Measurements from ENCODE around the gene C1QTNF4. TPM values are rescaled to one million over a fixed set of nuclear protein-coding genes. Genes with fewer than 3 reads are reported as not detected.

Gene C1QTNF4
- total RNA-seq, 1 donor from 2014 or later, result not detected

GRCh38 chr11:47589977-47590861 is 4.0 kb downstream of the C1QTNF4 start:
- intact Hi-C loops (cut with micrococcal nuclease), result no loop called here
- Mint-ChIP-seq H3K27me3 (peaks cover 24% of the 10 kb centered on the region), H3K4me3 (no peak overlapping the region)

GRCh38 chr11:47589584-47589976 is 4.6 kb downstream of the C1QTNF4 start:
- no peak overlapping the region for H3K4me3 Mint-ChIP-seq
- ChIA-PET CTCF (no interaction called here), POLR2A (no interaction called here)
- intact Hi-C loops (cut with micrococcal nuclease), result no loop called here
- peaks cover 19% of the 10 kb centered on the region for H3K27me3 Mint-ChIP-seq
- TF ChIP-seq CTCF (IDR thresholded peaks at IDR 0.05), result no peak
- H3K4me1 Mint-ChIP-seq, result peaks cover 17% of the 10 kb centered on the region
- H3K36me3 Mint-ChIP-seq (ENCODE audit: low read depth), result peaks cover 6% of the 10 kb centered on the region
- H3K27ac Mint-ChIP-seq, result no peak overlapping the region
- DNase-seq (no peak), ATAC-seq (ENCODE audit: low read depth) (no peak)
- no peaks in the 10 kb centered on the region for H3K9me3 Mint-ChIP-seq

More at GRCh38 chr11:47589977-47590861, 4.0 kb downstream of the C1QTNF4 start:
- ATAC-seq (ENCODE audit: low read depth) (no peak), DNase-seq (no peak)
- ChIA-PET CTCF (no interaction called here), POLR2A (no interaction called here)
- TF ChIP-seq CTCF (IDR thresholded peaks at IDR 0.05), result no peak
- Mint-ChIP-seq H3K4me1 (peaks cover 17% of the 10 kb centered on the region), H3K9me3 (no peaks in the 10 kb centered on the region), H3K27ac (no peak overlapping the region), H3K36me3 (ENCODE audit: low read depth) (no peaks in the 10 kb centered on the region)

- Mint-ChIP-seq H3K4me3 (no peak overlapping the region), H3K27me3 (peaks cover 16% of the 10 kb centered on the region), H3K27ac (no peak overlapping the region), H3K36me3 (ENCODE audit: low read depth) (peaks cover 11% of the 10 kb centered on the region), H3K4me1 (peaks cover 15% of the 10 kb centered on the region), H3K9me3 (no peaks in the 10 kb centered on the region)
- no peak for DNase-seq
- ATAC-seq (ENCODE audit: low read depth), result no peak
- no peak for TF ChIP-seq CTCF (IDR thresholded peaks at IDR 0.05)
- ChIA-PET POLR2A (no interaction called here), CTCF (no interaction called here)
- intact Hi-C loops (cut with micrococcal nuclease), result no loop called here
Observed at GRCh38 chr11:47589118-47589517, 5.1 kb downstream of the C1QTNF4 start.

GRCh38 chr11:47587723-47588326 is 6.4 kb downstream of the C1QTNF4 start:
- Mint-ChIP-seq H3K4me1 (peaks cover 6% of the 10 kb centered on the region), H3K9me3 (no peaks in the 10 kb centered on the region), H3K27ac (no peak overlapping the region), H3K36me3 (ENCODE audit: low read depth) (peaks cover 24% of the 10 kb centered on the region), H3K27me3 (peaks cover 6% of the 10 kb centered on the region), H3K4me3 (no peak overlapping the region)
- DNase-seq (no peak), ATAC-seq (ENCODE audit: low read depth) (no peak)
- intact Hi-C loops (cut with micrococcal nuclease), result no loop called here
- POLR2A ChIA-PET, result no interaction called here
- CTCF ChIA-PET, result no interaction called here
- TF ChIP-seq CTCF (IDR thresholded peaks at IDR 0.05), result no peak

- H3K36me3 Mint-ChIP-seq (ENCODE audit: low read depth), result peaks cover 30% of the 10 kb centered on the region
- no peak for TF ChIP-seq CTCF (IDR thresholded peaks at IDR 0.05)
- H3K27ac Mint-ChIP-seq, result no peak overlapping the region
- H3K9me3 Mint-ChIP-seq, result no peaks in the 10 kb centered on the region
- DNase-seq (no peak), ATAC-seq (ENCODE audit: low read depth) (no peak)
- ChIA-PET POLR2A (no interaction called here), CTCF (no interaction called here)
- H3K4me3 Mint-ChIP-seq, result no peak overlapping the region
- H3K27me3 Mint-ChIP-seq, result no peaks in the 10 kb centered on the region
- peaks cover 3% of the 10 kb centered on the region for H3K4me1 Mint-ChIP-seq
- intact Hi-C loops (cut with micrococcal nuclease), result no loop called here
Observed at GRCh38 chr11:47587039-47587716, 7.0 kb downstream of the C1QTNF4 start.

All from activated B cell treated with CpG ODN at 0.5 μM for 24 hours (primary cell).